HepG2 (cell line): Measurements from ENCODE around the gene LSM5. TPM values are rescaled to one million over a fixed set of nuclear protein-coding genes. Genes with fewer than 3 reads are reported as not detected.

ENCODE experiments used
- ATF5 ChIP-seq: sonication (generic); formaldehyde crosslinking; IDR thresholded peaks from 2 replicates; pipeline ENCODE4 v1.4.0; 2020; ENCODE audit warnings: mild to moderate bottlenecking, low read depth, missing genetic modification reagents
- ATM ChIP-seq: fragments of 450-650 bp; IDR thresholded peaks from 2 replicates; pipeline ENCODE4 v1.7.1; 2017; ENCODE audit warnings: mild to moderate bottlenecking, borderline replicate concordance
- CENPX ChIP-seq: sonication (generic); formaldehyde crosslinking; IDR thresholded peaks from 2 replicates; pipeline ENCODE4 v1.9.0; 2021; ENCODE audit warnings: mild to moderate bottlenecking, missing genetic modification reagents, moderate library complexity
- EZH2 ChIP-seq: conservative IDR thresholded peaks from 2 replicates; pipeline ENCODE4 v1.6.1; 2012; ENCODE audit warnings: mild to moderate bottlenecking, low read depth, low read length, moderate library complexity
- FOXK1 ChIP-seq: sonication (generic); formaldehyde crosslinking; IDR thresholded peaks from 2 replicates; pipeline ENCODE4 v1.4.0; 2020; ENCODE audit warnings: low read depth, missing genetic modification reagents, borderline replicate concordance
- HES4 ChIP-seq: sonication (generic); formaldehyde crosslinking; IDR thresholded peaks from 2 replicates; pipeline ENCODE4 v1.9.0; 2021; ENCODE audit warnings: mild to moderate bottlenecking, missing genetic modification reagents, borderline replicate concordance
- HHEX ChIP-seq: IDR thresholded peaks from 2 replicates; pipeline ENCODE4 v1.6.1; 2016; ENCODE audit warnings: control low read depth
- IRF9 ChIP-seq: sonication (generic); formaldehyde crosslinking; IDR thresholded peaks from 2 replicates; pipeline ENCODE4 v1.8.0; 2022; ENCODE audit warnings: missing genetic modification reagents, mild to moderate bottlenecking, borderline replicate concordance
- KDM4B ChIP-seq: sonication (generic); formaldehyde crosslinking; IDR thresholded peaks from 2 replicates; pipeline ENCODE4 v1.4.0; 2020; ENCODE audit warnings: missing genetic modification reagents
- KDM5B ChIP-seq: sonication (generic); formaldehyde crosslinking; IDR thresholded peaks from 2 replicates; pipeline ENCODE4 v1.4.0; 2020; ENCODE audit warnings: missing genetic modification reagents, mild to moderate bottlenecking, borderline replicate concordance
- MAF1 ChIP-seq: sonication (generic); formaldehyde crosslinking; IDR thresholded peaks from 2 replicates; pipeline ENCODE4 v1.5.0; 2020; ENCODE audit warnings: missing genetic modification reagents, borderline replicate concordance
- PTBP1 ChIP-seq: fragments of 200-400 bp; formaldehyde crosslinking; IDR thresholded peaks from 2 replicates; pipeline ENCODE4 v1.6.1; 2018; ENCODE audit warnings: low read length, low read depth; ENCODE audit not compliant: poor library complexity, severe bottlenecking
- RARA ChIP-seq: IDR thresholded peaks from 2 replicates; pipeline ENCODE4 v1.6.1; 2016; ENCODE audit warnings: missing genetic modification reagents, missing compliant biosample characterization
- REL ChIP-seq: sonication (generic); formaldehyde crosslinking; conservative IDR thresholded peaks from 2 replicates; pipeline ENCODE4 v1.8.0; 2022; ENCODE audit warnings: mild to moderate bottlenecking, missing genetic modification reagents, moderate library complexity
- RFXANK ChIP-seq: IDR thresholded peaks from 2 replicates; pipeline ENCODE4 v1.6.1; 2016
- SCMH1 ChIP-seq: sonication (generic); formaldehyde crosslinking; IDR thresholded peaks from 2 replicates; pipeline ENCODE4 v1.9.0; 2021; ENCODE audit warnings: missing genetic modification reagents, mild to moderate bottlenecking, borderline replicate concordance
- SMAD9 ChIP-seq: sonication (generic); formaldehyde crosslinking; IDR thresholded peaks from 2 replicates; pipeline ENCODE4 v1.5.1; 2020; ENCODE audit warnings: mild to moderate bottlenecking, missing genetic modification reagents
- TP53 ChIP-seq: sonication (generic); formaldehyde crosslinking; conservative IDR thresholded peaks from 2 replicates; pipeline ENCODE4 v1.4.0; 2020; ENCODE audit warnings: missing genetic modification reagents
- YEATS4 ChIP-seq: sonication (generic); formaldehyde crosslinking; IDR thresholded peaks from 2 replicates; pipeline ENCODE4 v1.4.0; 2020; ENCODE audit warnings: missing genetic modification reagents, borderline replicate concordance
- ZBTB21 ChIP-seq: sonication (generic); formaldehyde crosslinking; IDR thresholded peaks from 2 replicates; pipeline ENCODE4 v1.4.0; 2020; ENCODE audit warnings: missing genetic modification reagents
- ZBTB7A ChIP-seq: sonication (generic); formaldehyde crosslinking; IDR thresholded peaks from 2 replicates; pipeline ENCODE4 v1.8.0; 2022; ENCODE audit warnings: mild to moderate bottlenecking, missing genetic modification reagents
- ZNF260 ChIP-seq: sonication (generic); formaldehyde crosslinking; IDR thresholded peaks from 2 replicates; pipeline ENCODE4 v1.4.0; 2020; ENCODE audit warnings: missing genetic modification reagents, low read depth, mild to moderate bottlenecking, borderline replicate concordance
- ZNF430 ChIP-seq: sonication (generic); formaldehyde crosslinking; IDR thresholded peaks from 2 replicates; pipeline ENCODE4 v1.9.0; 2021; ENCODE audit warnings: mild to moderate bottlenecking, missing genetic modification reagents
- ZNF672 ChIP-seq: sonication (generic); formaldehyde crosslinking; IDR thresholded peaks from 2 replicates; pipeline ENCODE4 v1.8.1; 2022; ENCODE audit warnings: missing genetic modification reagents
- ZNF7 ChIP-seq: IDR thresholded peaks from 2 replicates; pipeline ENCODE4 v1.6.1; 2016; ENCODE audit warnings: missing biosample characterization, missing genetic modification reagents
- ZNF740 ChIP-seq: sonication (generic); formaldehyde crosslinking; IDR thresholded peaks from 2 replicates; pipeline ENCODE4 v1.4.0; 2020; ENCODE audit warnings: missing genetic modification reagents
- polyA plus RNA-seq, 8 experiments: library from polyadenylated mRNA; depleted of rRNA in 3 of 8; stranded (reverse) in 7 of 8; unstranded in 1 of 8; fragments of >200 nt; fragmentation: Illumina TruSeq in 4 of 8; extraction: Trizol in 4 of 8; gene quantifications; 2 replicates each; pipeline versions ENCODE4 v1.2.1 to v1.2.3, GENCODE V29; 2011 to 2016; ENCODE audit warnings: low read depth in 4 of 8, missing spikeins in 1 of 8, mixed read lengths in 1 of 8; ENCODE audit not compliant: insufficient read depth in 1 of 8
- total RNA-seq, 5 experiments: library from RNA; depleted of rRNA; stranded (reverse); fragments of >200 nt; fragmentation: Illumina TruSeq; extraction: Trizol; gene quantifications; 2 replicates each; pipeline ENCODE4 v1.2.3, GENCODE V29; 2016; ENCODE audit warnings: low read depth in 1 of 5
- TF ChIP-seq, protein P1 (sequence below): sonication (generic); formaldehyde crosslinking; IDR thresholded peaks from 2 replicates; pipeline ENCODE4 v1.4.0; 2020; ENCODE audit warnings: low read depth, mild to moderate bottlenecking, missing genetic modification reagents
- TF ChIP-seq, protein P2 (sequence below): sonication (generic); formaldehyde crosslinking; IDR thresholded peaks from 2 replicates; pipeline ENCODE4 v1.8.1; 2022; ENCODE audit warnings: mild to moderate bottlenecking, missing genetic modification reagents

Gene LSM5
- total and polyA plus RNA-seq, 2 of the 13 experiments (the other 11 are each of a cell fraction or from before 2014, with no cell fraction given), result 30.3 to 183 TPM

DNA sequence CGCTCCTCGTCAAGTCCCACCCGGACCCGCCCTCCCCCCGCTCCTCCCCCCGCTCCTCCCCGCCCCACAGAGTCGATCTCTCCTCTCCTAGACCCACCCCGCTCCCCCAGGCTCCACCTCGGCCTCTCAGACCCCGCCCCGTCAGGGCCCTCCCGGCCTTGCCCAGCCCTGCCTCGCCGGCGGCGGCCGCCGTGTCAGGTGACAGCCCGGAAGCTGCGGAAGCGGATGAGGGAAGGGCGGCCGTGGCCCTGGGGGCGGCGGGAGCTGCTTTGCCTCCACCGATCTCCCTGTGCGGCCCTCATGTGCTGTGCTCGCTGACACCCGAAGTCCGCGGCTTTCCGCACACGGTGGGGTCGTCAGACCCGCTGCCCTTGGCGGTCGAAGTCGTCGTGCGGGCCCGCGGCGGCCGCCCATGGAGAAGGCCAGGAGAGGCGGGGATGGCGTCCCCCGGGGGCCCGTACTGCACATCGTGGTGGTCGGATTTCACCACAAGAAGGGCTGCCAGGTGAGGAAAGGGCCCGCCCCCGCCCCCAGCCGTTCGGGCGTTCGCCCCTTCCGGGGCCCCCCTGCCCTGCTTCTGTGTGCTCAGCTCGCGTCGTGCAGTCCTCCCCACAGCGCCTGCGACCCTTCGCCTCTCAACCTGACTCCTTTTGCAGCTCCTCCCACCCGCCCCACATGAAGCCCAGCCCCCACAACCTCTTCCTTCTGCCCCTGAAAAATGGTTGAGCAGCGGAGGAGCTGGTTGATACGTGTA lies 5.3 kb upstream of the LSM5 start, which contains the start of gene AVL9 (continued):
- TF ChIP-seq SCMH1 (CRISPR knock-in tag) (no peak), ATM (no peak), ATF5 (CRISPR knock-in tag) (peak; percentile 81; the same call in 1 of the 2 replicates), KDM4B (CRISPR knock-in tag) (no peak), ZBTB21 (CRISPR knock-in tag) (no peak), EZH2 (no peak), ZNF740 (CRISPR knock-in tag) (no peak), MAF1 (peak; percentile 78; the same call in 1 of the 2 replicates), SMAD9 (CRISPR knock-in tag) (no peak), ZNF260 (CRISPR knock-in tag) (no peak), REL (CRISPR knock-in tag) (no peak), RFXANK (no peak), TP53 (CRISPR knock-in tag) (peak; percentile 56; the same call in 1 of the 2 replicates), RARA (CRISPR knock-in tag) (0 out of 2 replicates have a peak, but pooled peaks have one; percentile 31), HES4 (no peak), ZNF430 (peak; percentile 75; the same call in 1 of the 2 replicates), KDM5B (CRISPR knock-in tag) (peak; percentile 75; the same call in 1 of the 2 replicates), IRF9 (CRISPR knock-in tag) (peak; percentile 81), CENPX (CRISPR knock-in tag) (no peak), YEATS4 (CRISPR knock-in tag) (peak; percentile 97), HHEX (CRISPR knock-in tag) (no peak), FOXK1 (peak; percentile 70), ZNF672 (CRISPR knock-in tag) (no peak), ZNF7 (CRISPR knock-in tag) (no peak), ZBTB7A (CRISPR knock-in tag) (peak; percentile 89; the same call in 1 of the 2 replicates), PTBP1 (no peak)
- TF ChIP-seq, protein P1, sequence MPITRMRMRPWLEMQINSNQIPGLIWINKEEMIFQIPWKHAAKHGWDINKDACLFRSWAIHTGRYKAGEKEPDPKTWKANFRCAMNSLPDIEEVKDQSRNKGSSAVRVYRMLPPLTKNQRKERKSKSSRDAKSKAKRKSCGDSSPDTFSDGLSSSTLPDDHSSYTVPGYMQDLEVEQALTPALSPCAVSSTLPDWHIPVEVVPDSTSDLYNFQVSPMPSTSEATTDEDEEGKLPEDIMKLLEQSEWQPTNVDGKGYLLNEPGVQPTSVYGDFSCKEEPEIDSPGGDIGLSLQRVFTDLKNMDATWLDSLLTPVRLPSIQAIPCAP (CRISPR knock-in tag), result no peak
- TF ChIP-seq, protein P2, sequence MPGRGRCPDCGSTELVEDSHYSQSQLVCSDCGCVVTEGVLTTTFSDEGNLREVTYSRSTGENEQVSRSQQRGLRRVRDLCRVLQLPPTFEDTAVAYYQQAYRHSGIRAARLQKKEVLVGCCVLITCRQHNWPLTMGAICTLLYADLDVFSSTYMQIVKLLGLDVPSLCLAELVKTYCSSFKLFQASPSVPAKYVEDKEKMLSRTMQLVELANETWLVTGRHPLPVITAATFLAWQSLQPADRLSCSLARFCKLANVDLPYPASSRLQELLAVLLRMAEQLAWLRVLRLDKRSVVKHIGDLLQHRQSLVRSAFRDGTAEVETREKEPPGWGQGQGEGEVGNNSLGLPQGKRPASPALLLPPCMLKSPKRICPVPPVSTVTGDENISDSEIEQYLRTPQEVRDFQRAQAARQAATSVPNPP (CRISPR knock-in tag), result peak; percentile 57; the same call in 1 of the 2 replicates
